Ovary (tissue), 3 donors: ENCODE results near the gene STK11IP.

Experiments
- EP300 ChIP-seq: sonication (generic); formaldehyde crosslinking; IDR thresholded peaks from one replicate; pipeline ENCODE4 v1.6.1; 2017; ENCODE audit warnings: antibody characterized with exemption
- TF ChIP-seq, protein P1 (sequence below), 3 donors: fragments of 450-650 bp in 2 of 3; fragments of 200-600 bp in 1 of 3; IDR thresholded peaks; one replicate each; pipeline versions ENCODE4 v1.5.1 to v1.8.0; 2016 to 2022; ENCODE audit warnings: antibody characterized with exemption in 3 of 3, mild to moderate bottlenecking in 1 of 3
- donor health status: DM: no; HTN: no; CAD: no.

DNA sequence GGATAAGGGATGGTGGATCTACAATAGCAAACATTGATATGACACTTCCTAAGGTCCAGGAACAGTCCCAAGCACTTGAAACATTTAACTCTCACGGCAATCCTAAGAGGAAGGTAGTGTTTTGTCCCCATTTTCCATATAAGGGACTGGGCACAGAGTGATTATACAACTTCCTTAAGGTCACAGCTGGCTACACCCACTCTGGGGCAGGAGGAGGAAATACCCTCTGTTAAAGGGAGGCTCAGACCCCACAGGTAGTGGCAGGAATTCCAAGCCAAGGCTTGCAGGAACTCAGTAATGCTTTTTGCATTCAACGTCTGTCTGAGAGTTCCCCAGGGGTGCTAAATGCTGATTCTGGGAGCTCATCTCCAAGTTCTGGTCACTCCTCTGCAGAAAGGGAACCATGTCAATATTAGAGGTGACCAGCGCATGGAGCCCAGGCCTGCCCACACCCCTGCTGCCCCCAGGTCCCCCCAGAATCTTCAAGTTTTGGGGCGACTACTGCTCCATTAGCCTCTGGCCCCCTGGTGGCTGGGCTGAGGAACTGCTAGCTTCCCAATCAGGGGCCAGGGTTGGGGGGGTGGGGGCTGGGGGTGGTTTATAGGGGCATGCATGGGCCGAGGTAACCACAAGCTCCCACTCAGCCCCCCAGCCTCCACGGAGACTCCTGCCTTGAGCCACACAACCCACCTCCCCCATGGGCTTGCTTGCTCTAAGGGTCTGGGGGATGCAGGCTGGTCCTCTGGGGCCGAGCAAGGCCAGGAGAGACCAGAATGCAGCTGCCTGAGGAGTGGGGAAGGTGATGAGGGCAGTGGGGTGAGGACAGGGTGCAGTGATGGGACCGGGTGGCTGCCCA lies 37.4 kb upstream of the STK11IP start:
- TF ChIP-seq EP300, result no peak
- TF ChIP-seq, protein P1, sequence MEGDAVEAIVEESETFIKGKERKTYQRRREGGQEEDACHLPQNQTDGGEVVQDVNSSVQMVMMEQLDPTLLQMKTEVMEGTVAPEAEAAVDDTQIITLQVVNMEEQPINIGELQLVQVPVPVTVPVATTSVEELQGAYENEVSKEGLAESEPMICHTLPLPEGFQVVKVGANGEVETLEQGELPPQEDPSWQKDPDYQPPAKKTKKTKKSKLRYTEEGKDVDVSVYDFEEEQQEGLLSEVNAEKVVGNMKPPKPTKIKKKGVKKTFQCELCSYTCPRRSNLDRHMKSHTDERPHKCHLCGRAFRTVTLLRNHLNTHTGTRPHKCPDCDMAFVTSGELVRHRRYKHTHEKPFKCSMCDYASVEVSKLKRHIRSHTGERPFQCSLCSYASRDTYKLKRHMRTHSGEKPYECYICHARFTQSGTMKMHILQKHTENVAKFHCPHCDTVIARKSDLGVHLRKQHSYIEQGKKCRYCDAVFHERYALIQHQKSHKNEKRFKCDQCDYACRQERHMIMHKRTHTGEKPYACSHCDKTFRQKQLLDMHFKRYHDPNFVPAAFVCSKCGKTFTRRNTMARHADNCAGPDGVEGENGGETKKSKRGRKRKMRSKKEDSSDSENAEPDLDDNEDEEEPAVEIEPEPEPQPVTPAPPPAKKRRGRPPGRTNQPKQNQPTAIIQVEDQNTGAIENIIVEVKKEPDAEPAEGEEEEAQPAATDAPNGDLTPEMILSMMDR (IDR thresholded peaks at IDR 0.05), result peak; percentile 25 to 49 (median 32)
